Measurements from ENCODE around the gene SEMA4A.

The SEMA4A gene

DNA sequence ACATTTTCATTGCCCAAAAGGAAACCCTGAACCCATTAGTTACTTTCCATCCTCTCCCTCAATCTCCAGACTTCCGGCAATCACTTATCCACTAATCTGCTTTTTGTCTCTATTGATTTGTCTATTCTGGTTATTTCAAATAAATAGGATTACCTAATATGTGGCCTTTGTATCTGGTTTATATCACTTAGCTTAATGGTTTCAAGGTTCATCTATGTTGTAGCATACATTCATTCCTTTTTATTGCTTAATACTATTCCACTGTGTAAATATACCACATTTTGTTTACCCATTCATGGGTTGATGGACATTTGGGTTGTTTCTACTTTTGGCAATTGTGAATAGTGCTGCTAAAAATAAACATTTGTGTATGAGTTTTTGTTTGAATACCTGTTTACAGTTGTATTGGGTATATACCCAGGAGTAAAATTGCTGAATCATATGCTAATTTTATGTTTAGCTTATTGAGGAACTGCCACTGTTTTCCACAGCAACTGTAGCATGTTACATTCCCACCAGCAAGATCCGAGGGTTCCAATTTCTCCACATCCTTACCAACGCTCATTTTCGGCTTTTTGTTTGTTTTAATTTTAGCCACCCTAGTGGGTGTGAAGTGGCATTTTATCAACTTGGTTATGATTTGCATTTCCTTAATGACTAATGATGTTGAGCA, 38.0 kb downstream of the SEMA4A start:
- WGBS = 88% methylated on average over 4 of the region's 4 CpGs
- Histone ChIP-seq H3K9ac (ENCODE audit: low read depth, low read length) (no peak overlapping the region), H3K4me1 (ENCODE audit: insufficient read depth, low read length) (peaks cover 9% of the 10 kb centered on the region; the same call in 1 of the 2 replicates), H3K36me3 (ENCODE audit: insufficient read depth, low read length) (peaks cover 9% of the 10 kb centered on the region), H3K27me3 (ENCODE audit: insufficient read depth, low read length) (no peaks in the 10 kb centered on the region), H3K9me3 (ENCODE audit: insufficient read depth, low read depth, low read length) (peaks cover 10% of the 10 kb centered on the region), H3K4me3 (ENCODE audit: low read length) (no peak overlapping the region), H3K27ac (ENCODE audit: low read depth, low read length) (no peak overlapping the region)

DNA sequence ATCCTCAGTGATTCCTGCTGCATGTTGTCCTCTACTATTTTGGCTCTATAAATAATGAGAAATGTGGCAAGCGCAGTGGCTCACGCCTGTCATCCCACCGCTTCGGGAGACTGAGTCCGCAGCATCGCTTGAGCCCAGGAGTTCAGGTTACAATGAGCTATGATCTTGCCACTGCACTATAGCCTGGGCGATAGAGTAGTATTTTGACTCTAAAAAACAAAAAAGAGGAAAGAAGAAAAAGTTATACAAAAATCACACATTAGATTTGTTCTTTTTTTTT, 39.8 kb downstream of the SEMA4A start:
- Histone ChIP-seq H3K27me3 (ENCODE audit: insufficient read depth, low read length) (no peaks in the 10 kb centered on the region), H3K36me3 (ENCODE audit: insufficient read depth, low read length) (peaks cover 16% of the 10 kb centered on the region), H3K4me1 (ENCODE audit: insufficient read depth, low read length) (peaks cover 9% of the 10 kb centered on the region; the same call in 1 of the 2 replicates), H3K4me3 (ENCODE audit: low read length) (peak overlapping the region; percentile 85), H3K27ac (ENCODE audit: low read depth, low read length) (peak overlapping the region; percentile 74), H3K9me3 (ENCODE audit: insufficient read depth, low read depth, low read length) (peaks cover 6% of the 10 kb centered on the region), H3K9ac (ENCODE audit: low read depth, low read length) (peak overlapping the region; percentile 48; the same call in 1 of the 2 replicates)
- 97% methylated on average over 6 of the region's 7 CpGs for WGBS

DNA sequence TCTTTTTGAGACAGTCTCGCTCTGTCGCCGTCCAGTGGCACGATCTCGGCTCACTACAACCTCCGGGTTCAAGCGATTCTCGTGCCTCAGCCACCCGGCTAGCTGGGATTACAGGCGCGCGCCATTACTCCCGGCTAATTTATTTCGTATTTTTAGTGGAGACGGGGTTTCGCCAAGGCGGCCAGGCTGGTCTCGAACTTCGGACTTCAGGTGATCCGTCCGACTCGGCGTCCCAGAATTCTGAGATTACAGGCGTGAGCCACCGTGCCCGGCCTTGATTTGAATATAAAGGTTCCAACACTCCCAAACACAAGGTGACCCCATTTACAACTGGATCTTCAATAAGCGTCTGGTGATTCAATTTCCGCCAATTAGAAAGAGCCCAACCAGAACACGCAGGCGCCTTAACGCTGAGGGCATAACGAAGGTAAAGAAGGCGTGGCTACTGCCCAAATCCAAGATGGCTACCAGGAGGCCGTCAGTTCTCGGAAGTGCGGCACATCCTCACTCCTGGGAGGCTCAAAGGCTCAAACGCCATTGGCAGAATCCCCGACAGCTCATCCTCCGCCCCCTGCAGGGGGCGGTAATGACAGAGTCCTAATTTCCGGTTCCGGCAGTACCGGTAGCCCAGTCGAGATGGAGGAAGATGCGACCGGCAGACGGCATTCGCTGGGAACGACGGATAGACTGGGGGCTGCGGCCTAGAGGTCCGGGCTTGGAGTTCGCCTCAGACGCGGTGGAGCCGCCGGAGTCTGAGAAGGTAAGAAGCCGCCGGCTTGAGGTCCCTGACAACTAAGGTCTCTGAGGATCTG, 40.3 kb downstream of the SEMA4A start, which contains the start of gene SLC25A44:
TSS of gene SLC25A44 (plus strand) at position 617 of the 812 bp plus-strand sequence. CDS start 5,744 bp downstream, outside the sequence.
- peak within 1 kb of the TSS; percentile 63; the same call in 1 of the 2 replicates for H3K9ac ChIP-seq (ENCODE audit: low read depth, low read length)
- H3K27me3 ChIP-seq (ENCODE audit: insufficient read depth, low read length) = no peaks in the 10 kb centered on the region
- H3K9me3 ChIP-seq (ENCODE audit: insufficient read depth, low read depth, low read length) = peaks cover 6% of the 10 kb centered on the region
- peak within 1 kb of the TSS; percentile 74 for H3K27ac ChIP-seq (ENCODE audit: low read depth, low read length)
- H3K4me1 ChIP-seq (ENCODE audit: insufficient read depth, low read length) = peaks cover 9% of the 10 kb centered on the region; the same call in 1 of the 2 replicates
- peaks cover 16% of the 10 kb centered on the region for H3K36me3 ChIP-seq (ENCODE audit: insufficient read depth, low read length)
- peak within 1 kb of the TSS; percentile 85 for H3K4me3 ChIP-seq (ENCODE audit: low read length)
- 23% methylated on average over 59 of the region's 59 CpGs for WGBS

GRCh38 chr1:156194300-156194652, 40.9 kb downstream of the SEMA4A start:
- H3K9ac ChIP-seq (ENCODE audit: low read depth, low read length) = peak overlapping the region; percentile 63; the same call in 1 of the 2 replicates
- peak overlapping the region; percentile 85 for H3K4me3 ChIP-seq (ENCODE audit: low read length)
- peaks cover 18% of the 10 kb centered on the region for H3K36me3 ChIP-seq (ENCODE audit: insufficient read depth, low read length)
- H3K9me3 ChIP-seq (ENCODE audit: insufficient read depth, low read depth, low read length) = peaks cover 2% of the 10 kb centered on the region
- WGBS = 17% methylated on average over 14 of the region's 14 CpGs
- H3K4me1 ChIP-seq (ENCODE audit: insufficient read depth, low read length) = peaks cover 9% of the 10 kb centered on the region; the same call in 1 of the 2 replicates
- H3K27me3 ChIP-seq (ENCODE audit: insufficient read depth, low read length) = no peaks in the 10 kb centered on the region
- peak overlapping the region; percentile 42; the same call in 1 of the 2 replicates for H3K27ac ChIP-seq (ENCODE audit: low read depth, low read length)

DNA sequence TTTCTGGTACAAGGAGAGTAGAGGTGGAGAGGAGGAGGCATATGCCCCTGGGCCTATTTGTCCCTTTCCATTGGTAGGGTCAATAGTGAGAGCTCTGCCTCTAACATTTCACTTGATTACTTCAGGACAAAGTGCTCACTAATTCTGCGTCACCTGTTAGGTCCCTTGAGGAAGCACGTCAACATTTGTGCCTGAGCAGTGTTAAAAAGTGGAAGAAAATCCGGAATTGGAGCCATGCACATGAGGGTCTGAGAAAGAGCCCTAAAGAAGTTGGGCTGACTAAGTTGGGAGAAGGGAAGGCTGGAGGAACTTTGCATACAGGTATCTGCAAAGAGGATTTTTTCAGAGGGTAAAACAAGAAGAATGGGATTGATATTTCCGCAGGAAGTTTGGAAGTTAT, 42.5 kb downstream of the SEMA4A start:
- Histone ChIP-seq H3K4me1 (ENCODE audit: insufficient read depth, low read length) (peaks cover 9% of the 10 kb centered on the region; the same call in 1 of the 2 replicates), H3K27ac (ENCODE audit: low read depth, low read length) (no peak overlapping the region), H3K9ac (ENCODE audit: low read depth, low read length) (no peak overlapping the region), H3K36me3 (ENCODE audit: insufficient read depth, low read length) (peaks cover 32% of the 10 kb centered on the region), H3K9me3 (ENCODE audit: insufficient read depth, low read depth, low read length) (no peaks in the 10 kb centered on the region), H3K27me3 (ENCODE audit: insufficient read depth, low read length) (no peaks in the 10 kb centered on the region), H3K4me3 (ENCODE audit: low read length) (no peak overlapping the region)
- 86% methylated on average over 4 of the region's 4 CpGs for whole genome bisulfite sequencing

DNA sequence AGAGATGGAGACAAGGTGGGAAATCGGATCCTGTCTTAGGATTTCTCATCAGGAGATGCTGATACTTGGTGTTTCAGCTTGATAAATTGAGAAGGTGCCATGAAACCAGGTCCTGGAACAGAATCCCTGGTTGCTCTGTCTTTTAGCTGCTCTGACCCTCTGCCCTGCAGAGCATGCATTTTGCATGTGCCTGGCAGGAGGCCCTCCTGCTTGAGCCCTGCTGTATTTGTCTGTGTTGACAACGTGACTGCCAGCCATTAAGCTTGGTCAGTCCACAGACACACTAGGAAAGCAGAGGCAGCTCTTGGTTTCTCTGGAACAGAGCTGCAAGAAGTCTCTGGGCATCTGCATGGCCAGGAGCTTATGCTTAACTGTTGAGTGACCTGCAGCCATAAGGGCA, 43.1 kb downstream of the SEMA4A start:
- Histone ChIP-seq H3K36me3 (ENCODE audit: insufficient read depth, low read length) (peaks cover 36% of the 10 kb centered on the region), H3K4me3 (ENCODE audit: low read length) (no peak overlapping the region), H3K4me1 (ENCODE audit: insufficient read depth, low read length) (peaks cover 9% of the 10 kb centered on the region; the same call in 1 of the 2 replicates), H3K27ac (ENCODE audit: low read depth, low read length) (no peak overlapping the region), H3K27me3 (ENCODE audit: insufficient read depth, low read length) (no peaks in the 10 kb centered on the region), H3K9me3 (ENCODE audit: insufficient read depth, low read depth, low read length) (no peaks in the 10 kb centered on the region), H3K9ac (ENCODE audit: low read depth, low read length) (no peak overlapping the region)
- 71% methylated on average over 2 of the region's 2 CpGs for WGBS

- no peak overlapping the region for H3K27ac ChIP-seq (ENCODE audit: low read depth, low read length)
- 0 out of 2 replicates have a peak, but pooled peaks cover 4% of the 10 kb centered on the region for H3K4me1 ChIP-seq (ENCODE audit: insufficient read depth, low read length)
- WGBS = 90% methylated on average over 5 of the region's 5 CpGs
- no peaks in the 10 kb centered on the region for H3K27me3 ChIP-seq (ENCODE audit: insufficient read depth, low read length)
- H3K36me3 ChIP-seq (ENCODE audit: insufficient read depth, low read length) = peaks cover 50% of the 10 kb centered on the region
- no peak overlapping the region for H3K9ac ChIP-seq (ENCODE audit: low read depth, low read length)
- H3K9me3 ChIP-seq (ENCODE audit: insufficient read depth, low read depth, low read length) = no peaks in the 10 kb centered on the region
- no peak overlapping the region for H3K4me3 ChIP-seq (ENCODE audit: low read length)
Observed at GRCh38 chr1:156198831-156199349, 45.5 kb downstream of the SEMA4A start.

GRCh38 chr1:156200044-156200443, 46.7 kb downstream of the SEMA4A start:
- Histone ChIP-seq H3K4me3 (ENCODE audit: low read length) (no peak overlapping the region), H3K9ac (ENCODE audit: low read depth, low read length) (no peak overlapping the region), H3K4me1 (ENCODE audit: insufficient read depth, low read length) (no peaks in the 10 kb centered on the region), H3K9me3 (ENCODE audit: insufficient read depth, low read depth, low read length) (no peaks in the 10 kb centered on the region), H3K27ac (ENCODE audit: low read depth, low read length) (no peak overlapping the region), H3K36me3 (ENCODE audit: insufficient read depth, low read length) (peaks cover 50% of the 10 kb centered on the region), H3K27me3 (ENCODE audit: insufficient read depth, low read length) (no peaks in the 10 kb centered on the region)
- WGBS = 93% methylated on average over 8 of the region's 8 CpGs

DNA sequence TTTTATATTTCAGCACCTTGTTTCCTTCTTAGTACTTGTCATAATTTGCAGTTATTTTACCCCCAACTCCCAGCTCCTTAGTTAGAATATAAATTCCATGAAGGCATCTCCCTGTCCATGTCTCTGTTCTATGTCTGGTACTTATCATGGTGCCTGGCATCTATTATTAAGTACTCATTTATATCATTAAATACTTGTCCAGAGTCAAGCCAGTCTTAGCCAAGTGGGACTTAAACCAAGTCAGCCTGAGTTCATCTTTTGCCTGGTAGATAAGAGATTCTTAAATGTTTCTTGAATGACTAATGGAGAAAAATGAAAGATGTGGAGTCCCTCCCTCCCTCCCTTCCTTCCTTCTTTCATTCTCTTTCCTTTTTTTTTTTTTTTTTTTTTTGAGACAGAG, 49.9 kb downstream of the SEMA4A start:
- Histone ChIP-seq H3K4me3 (ENCODE audit: low read length) (no peak overlapping the region), H3K27ac (ENCODE audit: low read depth, low read length) (no peak overlapping the region), H3K36me3 (ENCODE audit: insufficient read depth, low read length) (peaks cover 42% of the 10 kb centered on the region), H3K9me3 (ENCODE audit: insufficient read depth, low read depth, low read length) (no peaks in the 10 kb centered on the region), H3K27me3 (ENCODE audit: insufficient read depth, low read length) (no peaks in the 10 kb centered on the region), H3K9ac (ENCODE audit: low read depth, low read length) (no peak overlapping the region), H3K4me1 (ENCODE audit: insufficient read depth, low read length) (no peaks in the 10 kb centered on the region)

DNA sequence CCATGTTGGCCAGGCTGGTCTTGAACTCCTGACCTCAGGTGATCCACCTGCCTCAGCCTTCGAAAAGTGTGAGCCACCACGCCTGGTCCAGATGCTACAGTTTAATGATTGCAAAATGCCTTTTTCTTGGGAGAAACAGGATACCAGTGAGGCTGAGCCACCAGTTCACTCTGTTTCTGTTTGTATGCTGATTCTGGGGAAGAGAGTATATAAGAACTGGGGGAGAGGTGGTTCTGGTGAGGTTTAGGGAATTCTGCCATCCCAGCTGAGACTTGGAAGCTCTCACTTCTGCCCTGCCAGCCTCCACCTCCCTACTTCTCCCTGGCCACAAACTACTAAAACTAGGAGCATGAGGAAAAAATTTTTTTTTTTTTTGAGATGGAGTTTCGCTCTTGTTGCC, 51.3 kb downstream of the SEMA4A start:
- Histone ChIP-seq H3K36me3 (ENCODE audit: insufficient read depth, low read length) (peaks cover 45% of the 10 kb centered on the region), H3K9ac (ENCODE audit: low read depth, low read length) (no peak overlapping the region), H3K27ac (ENCODE audit: low read depth, low read length) (no peak overlapping the region), H3K9me3 (ENCODE audit: insufficient read depth, low read depth, low read length) (no peaks in the 10 kb centered on the region), H3K27me3 (ENCODE audit: insufficient read depth, low read length) (no peaks in the 10 kb centered on the region), H3K4me3 (ENCODE audit: low read length) (no peak overlapping the region), H3K4me1 (ENCODE audit: insufficient read depth, low read length) (no peaks in the 10 kb centered on the region; the same call in 1 of the 2 replicates)
- WGBS = 94% methylated on average over 2 of the region's 3 CpGs

- peaks cover 44% of the 10 kb centered on the region for H3K36me3 ChIP-seq (ENCODE audit: insufficient read depth, low read length)
- H3K27me3 ChIP-seq (ENCODE audit: insufficient read depth, low read length) = no peaks in the 10 kb centered on the region
- no peak overlapping the region for H3K4me3 ChIP-seq (ENCODE audit: low read length)
- no peak overlapping the region for H3K9ac ChIP-seq (ENCODE audit: low read depth, low read length)
- 97% methylated on average over 3 of the region's 3 CpGs for WGBS
- H3K9me3 ChIP-seq (ENCODE audit: insufficient read depth, low read depth, low read length) = no peaks in the 10 kb centered on the region
- peaks cover 8% of the 10 kb centered on the region for H3K4me1 ChIP-seq (ENCODE audit: insufficient read depth, low read length)
- no peak overlapping the region for H3K27ac ChIP-seq (ENCODE audit: low read depth, low read length)
Observed at GRCh38 chr1:156211243-156211642, 57.9 kb downstream of the SEMA4A start.

Data from HUES64 (cell line).